ENCODE data around the gene TAS1R2.
"Not testable (repeated sequence)": the region's sequence is repeated elsewhere in the genome, so short reads cannot be mapped to it uniquely, and the experiment has no call there.

TAS1R2 gene

GRCh38 chr1:18868354-18868753 lies 8.9 kb upstream of the TAS1R2 start:
- DNase-seq = no peak

DNA sequence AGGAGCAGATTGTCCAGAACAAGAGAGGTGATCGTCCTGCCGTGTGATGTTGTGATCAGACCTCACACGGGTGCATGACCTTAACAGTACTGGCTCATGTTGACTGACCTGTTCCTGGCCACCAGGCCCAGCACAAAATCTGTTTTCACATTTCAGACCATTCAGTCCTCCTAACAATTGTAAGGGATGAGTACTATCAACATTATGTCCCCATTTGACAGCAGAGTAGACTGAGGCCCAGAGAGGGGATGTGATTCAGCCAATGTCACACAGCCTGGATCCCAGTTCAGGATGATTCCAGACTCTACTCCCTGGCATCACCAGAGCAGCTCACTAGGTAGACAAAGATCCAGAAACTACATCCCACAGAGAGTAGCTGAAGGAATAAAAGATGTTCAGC lies 7.4 kb upstream of the TAS1R2 start:
- no peak for DNase-seq

- no peak for DNase-seq
Measured at GRCh38 chr1:18866314-18866713, 6.9 kb upstream of the TAS1R2 start.

DNA sequence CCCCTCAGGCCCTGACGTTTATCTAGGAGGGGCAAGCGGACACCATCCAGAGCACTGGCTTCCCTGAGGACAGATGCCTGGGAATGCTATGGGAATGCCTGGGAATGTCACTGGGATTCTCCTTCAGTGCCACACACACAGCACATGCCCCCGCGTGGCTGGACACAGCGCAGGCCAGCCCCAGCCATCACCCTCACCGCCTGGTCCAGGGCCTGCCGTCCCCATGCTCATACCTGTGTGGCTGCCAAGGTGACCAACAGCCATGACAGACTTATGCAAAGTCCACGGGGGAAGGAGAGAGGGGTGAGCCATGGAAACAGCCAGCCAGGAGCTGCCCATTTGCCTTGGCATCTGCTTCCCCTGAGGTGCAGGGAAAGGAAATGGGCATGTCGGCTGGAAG lies 5.7 kb upstream of the TAS1R2 start:
- DNase-seq = no peak

GRCh38 chr1:18861590-18861989 lies 2.1 kb upstream of the TAS1R2 start:
- no peak for DNase-seq

- no peak for DNase-seq
Measured at GRCh38 chr1:18861082-18861481, 1.6 kb upstream of the TAS1R2 start.

- DNase-seq = no peak
Measured at GRCh38 chr1:18858070-18858688, 1.3 kb downstream of the TAS1R2 start.

DNA sequence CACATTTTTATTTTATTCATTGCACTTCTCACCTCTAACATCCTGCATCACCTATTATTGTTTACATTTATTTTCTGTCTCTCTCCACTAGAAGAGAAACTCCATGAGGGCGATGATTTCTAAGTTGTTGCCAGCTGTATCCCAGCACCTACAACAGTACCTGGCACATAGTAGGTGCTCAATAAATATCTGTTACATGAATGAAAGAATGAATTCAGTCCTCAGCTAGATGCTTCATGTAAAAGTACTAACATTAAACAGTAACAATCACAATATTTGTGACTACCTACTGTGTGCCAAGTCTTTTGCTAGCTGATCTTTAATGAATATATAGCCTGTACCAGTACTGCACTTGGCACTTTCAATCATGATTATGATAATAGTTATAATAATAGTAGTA lies 3.0 kb downstream of the TAS1R2 start:
- DNase-seq = no peak

GRCh38 chr1:18855573-18855972 lies 3.9 kb downstream of the TAS1R2 start:
- DNase-seq = no peak

- no peak for DNase-seq
Measured at GRCh38 chr1:18854331-18855025, 5.0 kb downstream of the TAS1R2 start.

GRCh38 chr1:18852501-18852900 lies 7.0 kb downstream of the TAS1R2 start:
- no peak for DNase-seq

GRCh38 chr1:18849261-18849711 lies 10.2 kb downstream of the TAS1R2 start:
- no peak for DNase-seq

DNA sequence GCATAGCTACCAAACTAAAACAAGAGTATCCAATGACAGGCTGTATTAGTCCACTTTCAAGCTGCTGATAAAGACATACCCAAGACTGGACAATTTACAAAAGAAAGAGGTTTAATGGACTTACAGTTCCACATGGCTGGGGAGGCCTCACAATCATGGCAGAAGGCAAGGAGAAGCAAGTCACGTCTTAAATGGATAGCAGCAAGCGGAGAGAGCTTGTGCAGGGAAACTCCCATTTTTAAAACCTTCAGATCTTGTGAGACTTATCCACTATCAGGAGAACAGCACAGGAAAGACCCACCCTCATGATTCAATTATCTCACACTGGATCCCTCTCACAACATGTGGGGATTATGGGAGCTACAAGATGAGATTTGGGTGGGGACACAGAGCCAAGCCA lies 11.7 kb downstream of the TAS1R2 start:
- not testable (repeated sequence) for DNase-seq

DNA sequence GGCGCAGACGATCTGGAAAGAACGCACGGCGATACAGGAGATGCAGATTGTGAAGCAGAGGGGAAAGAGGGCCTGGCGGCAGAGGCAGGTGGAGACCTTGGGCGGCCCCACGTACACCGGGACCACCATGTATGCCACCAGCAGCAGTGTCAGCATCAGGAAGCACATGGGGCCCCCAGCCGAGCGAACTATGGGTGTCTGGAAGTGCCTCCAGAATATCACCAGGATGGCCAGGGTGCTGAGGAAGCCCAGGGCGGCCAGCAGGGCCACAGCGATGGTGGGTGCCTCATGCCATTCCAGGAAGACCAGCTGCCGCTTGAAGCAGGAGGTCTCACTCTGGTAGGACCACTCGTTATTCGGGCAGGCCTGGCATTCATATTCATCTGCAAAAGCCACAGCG lies 19.3 kb downstream of the TAS1R2 start:
- DNase-seq = no peak

- no peak for DNase-seq
Measured at GRCh38 chr1:18836654-18837053, 22.8 kb downstream of the TAS1R2 start.

- not testable (repeated sequence) for DNase-seq
Measured at GRCh38 chr1:18832319-18832718, 27.1 kb downstream of the TAS1R2 start.

DNA sequence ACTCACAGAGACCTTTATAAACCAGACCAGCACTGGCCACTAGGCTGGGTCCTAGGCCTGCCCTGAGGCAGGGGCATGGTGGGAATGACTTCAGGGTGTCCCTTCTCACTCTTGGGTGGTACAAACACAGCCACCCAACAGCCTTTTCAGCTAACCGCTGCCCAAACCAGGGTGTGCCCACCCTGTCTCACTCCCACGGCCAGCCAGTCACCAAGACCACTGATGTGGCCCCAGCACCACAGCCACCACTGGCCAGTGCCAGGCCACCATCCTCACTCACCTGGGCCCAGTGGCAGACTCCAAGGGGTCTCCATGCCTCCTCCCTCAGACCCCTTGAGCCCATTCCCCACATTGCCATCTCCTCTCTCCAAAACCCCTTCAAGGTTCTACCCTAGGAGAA lies 27.8 kb downstream of the TAS1R2 start:
- no peak for DNase-seq

DNA sequence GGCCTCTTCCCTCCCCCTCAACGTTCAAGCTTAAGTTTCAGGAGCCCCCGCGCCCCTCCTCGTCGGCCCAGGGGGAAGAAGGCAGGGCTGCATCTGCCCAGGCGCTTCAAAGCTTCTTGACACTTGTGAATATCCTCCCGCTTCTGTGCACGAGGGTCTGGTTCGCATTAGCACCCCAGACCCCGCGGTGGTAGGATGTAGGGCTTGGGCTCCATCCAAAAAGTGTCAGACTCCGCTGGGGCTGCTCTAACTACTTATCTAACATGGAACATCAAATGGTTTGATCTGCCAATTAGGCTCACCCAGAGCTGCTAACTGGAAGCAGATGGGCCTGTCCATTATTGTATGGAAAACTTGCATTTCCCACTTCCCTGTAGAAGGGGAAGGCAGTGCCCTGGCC lies 28.9 kb downstream of the TAS1R2 start:
- no peak for DNase-seq

- no peak for DNase-seq
Measured at GRCh38 chr1:18829671-18830070, 29.8 kb downstream of the TAS1R2 start.

DNA sequence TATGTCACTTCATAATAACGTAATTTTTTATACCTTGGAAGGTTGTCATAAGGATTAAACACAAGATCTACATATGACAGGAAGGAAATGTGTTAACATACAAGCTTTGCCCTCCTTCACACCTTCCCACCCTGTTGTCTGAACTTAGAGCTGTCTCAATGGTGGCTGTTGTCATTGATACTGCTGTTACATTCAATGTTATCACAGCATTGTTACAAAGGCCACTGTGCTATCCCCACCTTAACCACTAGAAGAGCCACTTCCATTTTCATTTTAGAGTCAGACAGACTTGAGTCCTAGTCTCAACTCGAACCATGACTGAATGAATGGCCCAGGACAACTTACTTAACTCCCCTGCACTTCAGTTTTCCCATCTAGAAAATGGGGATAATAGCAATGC lies 31.2 kb downstream of the TAS1R2 start:
- DNase-seq = no peak

DNA sequence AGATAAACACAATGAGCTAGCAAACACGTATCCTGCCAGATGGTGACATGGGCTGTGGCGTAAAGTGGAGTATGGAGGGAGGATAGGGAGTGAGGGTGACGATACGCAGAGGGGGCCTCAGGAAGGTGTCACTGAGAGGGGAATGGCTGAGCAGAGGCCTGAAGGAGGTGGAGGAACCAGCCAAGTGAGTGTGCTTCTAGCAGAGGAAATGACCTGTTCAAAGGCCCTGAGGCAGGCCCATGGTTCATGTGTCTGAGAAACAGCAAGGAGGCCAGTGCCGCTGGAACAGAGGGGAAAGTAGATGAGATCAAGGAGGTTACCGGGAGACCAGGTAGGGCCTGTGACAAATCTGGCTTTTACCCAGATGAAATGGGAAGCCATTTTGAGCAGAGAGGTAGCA lies 36.0 kb downstream of the TAS1R2 start:
- no peak for DNase-seq

DNA sequence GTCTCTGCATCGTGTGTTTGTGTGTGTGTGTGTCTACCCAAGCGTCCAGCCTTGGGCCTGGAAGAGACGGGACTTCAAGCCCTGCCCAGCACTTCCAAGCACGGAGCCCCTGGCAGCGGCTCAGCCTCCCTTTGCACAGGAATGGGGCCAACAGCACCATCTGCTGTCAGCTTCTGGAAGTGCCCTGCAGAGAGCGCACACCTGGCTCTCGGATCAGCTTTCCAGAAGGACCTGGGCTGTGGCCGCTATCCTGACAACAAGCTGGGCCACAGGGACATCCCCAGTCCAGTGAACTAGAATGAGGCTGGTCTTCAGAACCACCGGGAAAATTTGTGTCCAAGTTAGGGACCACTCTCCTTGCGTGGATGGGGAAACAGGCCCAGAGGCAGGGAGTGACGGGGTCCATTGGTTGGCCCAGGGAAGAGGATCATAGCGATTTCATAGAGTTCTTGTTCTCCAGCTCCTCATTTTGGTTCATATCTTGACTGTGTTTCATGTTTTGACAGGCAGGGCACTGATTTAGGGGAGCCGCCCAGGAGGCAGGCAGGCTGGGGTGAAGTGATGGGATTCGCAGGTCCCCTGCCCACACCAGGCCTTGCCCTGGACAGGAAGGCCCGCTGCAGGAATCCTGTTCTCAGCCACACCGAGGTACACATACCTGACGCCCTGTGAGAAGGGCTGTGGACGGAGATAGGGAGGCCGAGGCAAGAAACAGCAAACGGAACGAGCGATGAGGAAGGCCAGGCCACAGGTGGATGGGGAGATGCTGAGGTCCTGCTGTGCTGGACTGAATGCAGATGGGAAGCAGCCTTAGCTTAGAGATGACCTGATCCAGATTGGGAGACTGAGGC lies 38.4 kb downstream of the TAS1R2 start:
- peak; percentile 34 for DNase-seq

- no peak for DNase-seq
Measured at GRCh38 chr1:18819986-18820790, 39.3 kb downstream of the TAS1R2 start.
